ENCODE results near the gene GRIK1. TPM values are rescaled to one million over a fixed set of nuclear protein-coding genes. Genes with fewer than 3 reads are reported as not detected.

Gene GRIK1
- polyA plus RNA-seq, 5 donors = 0.23 to 0.93 (median 0.48) TPM

DNA sequence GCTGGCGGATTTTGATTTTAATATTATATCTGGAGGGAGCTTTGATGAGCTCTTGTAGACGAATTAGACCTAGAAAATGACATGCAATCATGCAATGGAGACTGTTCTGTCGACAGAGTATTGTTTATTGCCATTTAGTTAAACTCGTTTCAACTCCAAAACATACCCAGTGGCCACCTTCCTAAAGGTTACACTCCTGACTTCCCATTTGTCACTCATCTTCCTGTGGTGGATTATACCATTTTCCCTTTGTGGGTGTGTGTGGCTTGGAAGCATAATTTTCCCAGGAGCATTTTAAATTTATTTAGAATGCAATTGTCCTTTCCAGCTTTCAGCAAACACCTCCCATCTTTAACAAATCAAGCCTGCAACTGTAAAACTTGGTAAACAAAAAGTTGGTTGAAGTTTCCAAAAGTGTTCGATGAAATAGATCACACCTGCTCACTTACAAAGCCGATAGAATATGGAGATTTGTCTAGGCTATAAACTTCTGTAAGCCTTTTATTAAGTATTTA, 266.6 kb downstream of the GRIK1 start:
- no peak for DNase-seq

DNA sequence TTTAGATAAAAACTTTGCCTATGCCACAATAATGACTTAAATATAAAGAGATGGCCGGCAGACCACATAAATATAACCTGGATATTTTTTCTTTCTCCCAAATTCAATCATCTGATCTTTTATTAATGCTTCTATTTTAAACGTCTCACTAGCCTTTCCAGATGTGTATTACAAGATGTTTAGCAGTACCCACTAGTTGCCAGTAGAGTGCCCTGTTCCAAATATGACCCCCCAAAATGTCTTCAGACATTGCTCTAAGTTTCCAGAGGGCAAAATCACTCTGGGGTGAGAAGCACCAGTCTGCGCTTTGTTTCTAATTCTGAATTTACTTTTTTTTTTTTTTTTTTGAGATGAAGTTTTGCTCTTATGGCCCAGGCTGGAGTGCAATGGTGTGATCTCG, 268.1 kb downstream of the GRIK1 start:
- no peak for DNase-seq

DNA sequence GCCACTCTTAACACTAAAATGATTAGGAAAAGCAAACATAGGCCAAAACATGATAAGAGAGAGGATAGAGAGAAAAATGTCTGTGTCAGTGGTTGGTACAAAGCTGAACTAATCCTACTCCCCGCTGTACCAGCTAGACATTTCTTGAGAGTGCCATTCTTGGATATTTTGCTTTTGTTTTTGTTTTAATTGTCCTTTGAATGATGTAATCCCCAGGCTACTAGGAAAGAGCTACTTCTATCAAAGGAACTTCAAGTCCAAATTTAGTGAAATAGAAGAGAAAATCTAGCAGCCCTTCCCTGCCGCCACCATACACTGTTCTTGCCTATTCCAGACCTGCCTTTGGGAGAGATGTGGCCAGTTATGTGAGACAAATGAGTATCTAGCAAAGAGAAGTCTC, 269.6 kb downstream of the GRIK1 start:
- DNase-seq = no peak

DNA sequence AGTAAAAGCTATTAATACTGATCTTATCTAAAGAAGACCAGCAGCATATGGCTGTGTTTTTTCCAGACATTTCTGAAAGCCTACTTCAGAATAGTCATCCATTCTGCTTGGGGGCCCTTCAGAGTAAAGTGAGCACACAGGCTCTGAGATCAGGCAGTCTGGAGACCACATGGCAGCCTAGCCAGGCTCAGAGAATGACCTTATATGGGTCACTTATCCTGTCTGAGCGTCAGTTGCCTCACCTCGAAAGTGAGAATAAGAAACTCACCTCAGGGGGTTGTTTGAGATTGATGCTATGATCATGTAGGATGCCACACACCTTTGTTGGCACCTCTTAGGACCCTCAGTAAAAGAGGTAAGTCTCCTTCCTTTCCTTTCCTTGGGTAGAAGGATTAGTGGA, 270.4 kb downstream of the GRIK1 start:
- no peak for DNase-seq

DNA sequence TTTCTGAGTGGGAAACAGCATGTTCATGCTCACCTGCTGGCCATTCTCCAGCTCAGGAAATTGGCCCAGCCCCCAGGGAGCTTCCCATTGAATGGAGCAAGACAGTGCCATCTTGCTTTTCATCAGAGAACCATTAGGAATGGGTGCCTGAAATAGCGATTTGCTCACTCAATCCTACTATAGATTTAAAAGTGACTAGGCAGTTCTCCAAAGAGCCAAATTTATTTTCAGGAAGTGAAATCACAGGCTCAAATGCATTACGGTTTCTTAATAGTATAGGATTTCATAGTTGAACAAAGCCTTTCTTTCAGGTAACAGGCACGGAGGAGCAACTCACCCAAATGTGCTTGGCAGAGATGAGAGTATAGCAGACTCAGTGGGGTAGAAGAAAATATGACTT, 272.1 kb downstream of the GRIK1 start:
- DNase-seq = no peak

- no peak for DNase-seq
Measured at GRCh38 chr21:29664615-29665014, 275.2 kb downstream of the GRIK1 start.

DNA sequence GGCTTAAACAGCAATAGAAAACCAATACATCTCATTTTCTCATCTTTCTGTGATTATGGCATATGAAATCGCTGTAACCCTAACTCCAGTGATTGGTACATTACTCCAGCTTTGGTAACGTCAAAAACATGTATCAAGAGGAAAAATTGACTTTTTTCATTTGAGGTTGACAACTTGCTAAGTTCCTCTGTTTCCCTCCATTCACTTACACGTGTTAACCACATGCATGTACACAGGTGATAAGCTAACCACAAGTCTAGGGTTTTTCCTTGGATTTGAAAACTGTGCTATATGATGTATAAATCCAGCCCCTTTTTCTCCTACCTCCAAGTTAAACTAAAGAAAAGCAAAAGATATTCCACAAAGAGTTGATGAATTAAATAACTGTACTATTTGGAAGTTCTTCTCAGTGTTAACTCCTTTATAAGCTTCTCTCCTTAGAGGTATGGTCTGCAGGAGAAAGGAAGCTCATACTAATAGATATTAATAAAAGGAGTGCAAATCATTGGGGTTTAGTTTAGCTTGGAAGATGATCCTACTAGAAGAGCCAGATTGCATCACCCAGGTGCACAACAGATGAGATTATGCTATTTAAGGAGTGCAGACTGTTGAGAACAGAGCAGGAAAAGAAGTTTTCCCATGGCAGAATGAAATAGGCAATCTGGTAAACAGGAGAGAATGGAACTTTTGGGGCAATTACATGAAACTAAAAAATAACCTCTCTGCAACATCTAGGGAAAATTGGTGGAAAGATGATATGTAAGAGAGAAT, 277.9 kb downstream of the GRIK1 start:
- DNase-seq = no peak

- DNase-seq = no peak
Measured at GRCh38 chr21:29660047-29660720, 279.6 kb downstream of the GRIK1 start.

DNA sequence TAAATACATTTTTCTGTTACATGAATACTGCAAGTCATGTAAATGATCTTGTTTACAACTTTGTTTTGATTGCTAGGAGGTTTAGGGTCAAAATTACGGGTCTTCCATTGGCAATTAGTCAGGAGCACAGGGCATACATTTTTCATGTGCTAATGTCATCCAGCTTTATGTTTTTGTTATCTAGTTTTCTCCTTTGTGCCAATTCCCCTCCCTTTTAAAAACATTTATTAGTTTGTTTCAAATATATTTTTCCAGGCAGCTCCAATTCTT, 280.9 kb downstream of the GRIK1 start:
- no peak for DNase-seq

DNA sequence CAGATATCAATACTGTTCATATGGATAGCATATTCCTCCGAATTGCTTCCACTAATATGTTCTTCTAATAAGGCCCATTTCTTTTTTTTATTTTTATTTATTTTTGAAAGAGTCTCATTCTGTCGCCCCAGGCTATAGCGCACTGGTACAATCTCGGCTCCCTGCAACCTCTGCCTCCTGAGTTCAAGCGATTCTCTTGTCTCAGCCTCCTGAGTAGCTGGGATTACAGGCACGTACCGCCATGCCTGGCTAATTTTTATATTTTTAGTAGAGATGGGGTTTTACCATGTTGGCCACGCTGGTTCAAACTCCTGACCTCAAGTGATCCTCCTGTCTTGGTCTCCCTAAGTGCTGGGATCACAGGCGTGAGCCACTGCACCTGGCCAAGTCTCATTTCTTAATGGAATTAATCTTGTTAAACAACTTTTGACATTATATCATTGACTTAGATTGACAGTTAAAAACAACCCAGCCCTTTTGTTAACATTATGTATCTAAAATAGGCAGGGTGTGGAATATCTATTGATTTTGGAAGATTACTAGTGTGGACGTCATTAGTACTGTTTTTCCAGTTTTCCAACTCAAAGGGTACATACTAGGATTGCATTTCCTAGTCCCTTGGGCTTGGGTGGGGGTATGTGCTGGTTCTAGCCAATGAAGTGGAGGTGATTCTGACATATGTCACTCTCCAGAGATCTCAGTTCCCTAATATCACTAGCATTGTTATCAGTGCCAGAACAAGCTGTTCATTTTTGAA, 281.4 kb downstream of the GRIK1 start:
- DNase-seq = no peak

DNA sequence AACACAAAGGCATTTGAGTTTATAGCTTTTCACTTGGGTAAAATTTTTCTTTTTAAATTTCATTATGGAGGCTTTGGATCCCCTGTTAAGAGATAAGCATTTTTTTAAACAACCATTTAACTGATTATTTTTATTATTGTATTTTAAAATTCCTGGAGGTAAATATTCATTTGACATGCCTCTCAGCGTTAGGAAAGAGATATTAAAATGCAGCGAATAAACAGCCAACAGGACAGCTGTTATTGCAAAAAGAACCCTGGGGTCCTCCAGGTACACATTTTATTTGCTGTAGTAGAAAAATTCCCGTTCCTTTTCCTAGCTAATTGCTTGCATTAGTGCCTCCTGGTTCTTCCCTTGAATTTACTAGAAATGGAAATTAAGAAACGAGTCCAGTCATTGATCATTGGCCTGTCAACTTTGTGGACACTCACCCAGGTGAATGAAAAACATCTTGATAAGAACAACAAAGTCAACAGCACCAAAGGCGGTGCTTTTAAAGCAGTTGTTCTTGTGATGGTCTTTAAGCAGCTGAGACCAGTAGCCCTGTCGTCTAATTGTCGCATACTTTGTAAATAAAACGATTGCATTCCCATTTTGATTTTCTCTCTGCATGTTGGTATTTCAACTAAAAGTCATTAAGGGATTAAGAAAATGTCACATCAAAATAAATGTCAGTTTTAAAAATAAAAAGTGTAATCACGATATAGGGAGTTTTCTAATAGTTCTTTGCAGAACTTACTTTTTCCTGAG, 282.4 kb downstream of the GRIK1 start:
- no peak for DNase-seq

DNA sequence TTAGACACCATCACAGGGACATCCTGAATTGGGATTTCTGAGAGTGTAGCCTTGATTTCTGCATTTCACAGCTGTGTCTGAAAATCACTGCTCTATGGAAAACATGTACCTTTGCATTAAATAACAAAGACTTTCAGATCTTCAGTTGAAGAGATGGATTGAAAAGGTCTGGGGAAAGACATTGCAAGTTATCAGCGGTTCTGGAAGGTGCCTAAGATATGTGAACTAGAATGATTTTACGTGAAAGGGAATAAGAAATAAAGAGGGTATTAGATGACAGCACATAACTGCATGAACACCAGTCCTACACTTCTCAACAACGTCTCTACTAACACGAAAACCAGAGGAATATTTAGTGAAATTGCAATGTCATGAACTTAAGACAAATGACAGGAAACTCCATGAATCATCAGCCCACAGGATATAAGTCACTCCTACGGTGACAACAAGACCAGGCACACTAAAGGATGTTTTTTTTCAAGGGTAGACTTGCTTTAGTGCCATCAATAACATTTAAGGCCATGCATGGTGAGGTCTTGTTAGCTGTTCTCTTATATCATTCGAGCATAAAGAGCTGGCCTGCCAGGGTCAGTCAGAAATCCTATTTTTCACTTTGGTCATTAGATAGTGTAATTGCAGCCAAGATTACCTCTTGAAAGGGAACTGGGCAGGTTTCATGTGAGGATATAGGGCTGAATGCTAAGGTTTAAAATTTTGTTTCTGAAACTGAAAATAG, 283.1 kb downstream of the GRIK1 start:
- DNase-seq = no peak

DNA sequence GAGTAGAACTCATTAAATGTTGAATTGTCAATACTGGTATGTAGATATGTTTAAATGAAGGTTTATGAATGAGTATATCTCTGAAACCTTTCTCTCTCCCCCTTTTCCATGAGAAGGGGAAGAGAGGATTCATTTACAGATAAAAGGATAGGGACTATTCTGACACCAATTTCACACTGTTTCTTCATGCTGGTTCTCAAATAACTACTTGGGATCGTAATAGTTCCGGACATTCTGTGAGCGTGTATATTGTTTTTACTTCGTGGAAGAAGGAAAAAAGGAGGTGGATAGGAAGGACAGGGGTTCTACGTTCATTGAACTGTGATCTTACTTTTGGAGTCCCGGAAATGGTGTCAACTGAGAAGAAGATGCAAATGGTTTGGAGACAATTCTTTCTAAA, 284.2 kb downstream of the GRIK1 start:
- no peak for DNase-seq

DNA sequence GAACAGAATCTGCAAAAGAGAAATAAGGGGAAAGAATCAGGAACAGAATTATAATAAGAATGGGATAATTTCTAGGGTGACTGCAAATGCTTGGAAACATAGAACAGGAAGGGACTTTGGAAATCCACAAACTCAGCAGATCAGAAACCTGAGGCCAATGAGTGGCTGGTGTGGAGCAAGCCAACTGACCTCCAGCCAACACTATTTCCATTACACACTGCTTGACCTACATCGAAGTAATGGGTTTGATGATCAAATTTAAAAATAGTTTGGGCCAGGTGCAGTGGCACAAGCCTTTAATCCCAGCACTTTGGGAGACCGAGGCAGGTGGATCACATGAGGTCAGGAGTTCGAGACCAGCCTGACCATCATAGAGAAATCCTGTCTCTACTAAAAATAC, 284.9 kb downstream of the GRIK1 start:
- DNase-seq = no peak

DNA sequence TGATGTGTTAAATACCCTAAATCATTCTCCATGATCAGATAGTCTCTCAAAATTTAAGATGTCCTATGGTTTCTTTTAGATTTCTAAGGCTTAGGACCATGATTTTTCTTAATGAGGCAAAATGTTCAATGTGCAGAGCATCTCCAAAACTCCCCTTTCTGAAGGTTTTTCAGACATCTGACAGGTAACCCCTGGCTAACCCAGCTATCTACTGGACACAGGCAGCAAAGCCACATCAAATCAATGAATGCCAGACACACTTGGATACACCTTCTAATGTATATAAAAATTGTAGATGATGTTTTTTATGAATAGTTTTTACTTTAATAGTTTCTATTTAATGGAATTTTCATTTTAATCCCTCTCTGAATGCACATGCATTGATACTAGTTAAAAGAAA, 285.6 kb downstream of the GRIK1 start:
- DNase-seq = no peak

DNA sequence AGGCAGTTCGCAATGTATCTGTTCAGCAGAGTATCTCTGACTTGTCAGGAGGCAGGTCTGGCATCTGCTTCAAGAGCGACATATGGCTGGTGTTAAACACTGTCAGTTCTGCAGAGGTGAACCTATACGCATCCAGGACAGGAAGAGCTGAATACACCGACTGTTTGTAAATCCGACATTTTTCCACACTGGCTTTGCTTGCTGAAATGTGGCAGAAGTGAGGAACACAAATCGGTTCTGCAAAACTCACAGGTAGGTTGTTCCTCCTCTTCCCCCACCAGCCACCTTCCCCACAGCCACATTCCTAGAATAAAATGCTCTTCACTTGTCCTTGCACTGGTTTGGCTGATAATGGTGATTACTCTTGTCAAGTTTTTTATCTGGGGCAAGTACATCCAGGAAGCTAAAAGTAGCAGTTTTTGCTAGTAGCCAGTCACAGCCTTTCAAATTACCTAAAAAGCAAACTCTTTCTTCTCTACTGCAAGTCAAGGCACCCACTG, 289.2 kb downstream of the GRIK1 start:
- DNase-seq = no peak

- no peak for DNase-seq
Measured at GRCh38 chr21:29649406-29649814, 290.4 kb downstream of the GRIK1 start.

GRCh38 chr21:29648710-29649240, 291.0 kb downstream of the GRIK1 start:
- no peak for DNase-seq

DNA sequence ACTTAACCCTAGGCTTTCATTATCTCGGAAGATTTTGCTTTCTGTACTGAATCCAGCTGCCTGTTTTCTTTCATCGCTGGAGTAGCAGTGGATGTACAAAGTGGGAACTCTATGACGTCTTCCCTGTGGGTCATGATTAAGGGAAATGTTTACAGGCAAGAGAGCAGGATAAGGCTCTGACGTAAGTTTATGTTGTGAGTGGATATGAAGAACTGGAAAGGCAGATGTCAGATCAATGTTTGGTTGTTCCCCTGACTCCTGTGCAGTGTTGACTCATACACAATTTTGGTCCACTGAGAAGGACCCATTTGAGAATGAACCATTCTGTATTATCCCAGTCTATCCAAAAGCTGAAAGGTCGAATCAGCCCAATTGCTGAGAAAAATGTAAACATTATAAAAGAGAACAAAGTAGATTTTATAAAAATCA, 292.4 kb downstream of the GRIK1 start:
- DNase-seq = no peak

DNA sequence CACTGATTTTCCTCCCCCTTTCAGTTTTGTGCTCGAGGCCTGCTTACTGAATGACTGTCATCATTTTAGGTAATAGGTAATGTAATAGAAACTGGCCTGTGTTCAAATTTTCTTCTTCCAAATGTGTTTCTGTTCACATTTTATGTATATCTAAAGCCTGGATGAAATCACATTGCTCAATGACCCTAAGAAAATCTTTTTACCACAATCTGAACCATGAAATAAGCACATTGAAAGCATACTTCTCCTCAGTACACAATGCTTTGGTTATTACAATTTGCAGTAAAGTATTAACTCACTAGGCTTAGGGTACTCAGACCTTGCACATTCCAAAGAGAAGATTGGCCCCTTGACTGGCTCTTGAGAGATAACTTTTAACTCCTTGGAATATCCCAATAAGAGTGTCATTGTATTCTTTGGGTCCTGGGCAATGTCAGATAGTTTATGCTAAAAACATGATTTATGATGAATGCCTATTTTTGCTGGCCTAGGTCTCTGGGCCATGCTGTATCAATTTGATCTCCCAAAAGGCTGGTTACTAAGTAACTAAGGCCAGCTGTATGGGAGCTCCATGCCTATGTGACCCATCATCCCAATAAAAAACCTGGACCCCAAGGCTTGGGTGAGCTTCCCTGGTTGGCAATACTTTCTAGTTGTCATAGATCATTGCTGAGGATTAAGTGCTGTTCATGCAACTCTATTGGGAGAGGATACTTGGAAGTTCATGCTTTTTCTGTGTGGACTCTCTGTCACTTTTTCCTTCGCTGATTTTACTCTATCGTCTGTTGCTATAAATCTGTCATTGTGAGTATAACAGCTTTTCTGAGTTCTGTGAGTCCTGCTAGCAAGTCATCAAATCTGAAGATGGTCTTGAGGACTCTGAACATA, 293.9 kb downstream of the GRIK1 start:
- DNase-seq = no peak

All from right lung (tissue), 5 donors.